ENCODE measurements around the gene FKRP.
A peak's percentile ranks its signal among the peaks of the same experiment; 100 is the strongest.

Gene FKRP

GRCh38 chr19:46789371-46789770, 43.5 kb downstream of the FKRP start:
- H3K4ac ChIP-seq (ENCODE audit: low read depth, low read length) = no peak overlapping the region
- H3K79me2 ChIP-seq (ENCODE audit: control insufficient read depth, insufficient read depth, low read length) = peaks cover 37% of the 10 kb centered on the region
- WGBS (ENCODE audit: extremely low coverage, insufficient coverage, low lambda C conversion rate) = no CpG with 5 or more reads among the region's 8 CpGs
- DNase-seq = no peak
- H3K4me3 ChIP-seq (ENCODE audit: low read length) = no peak overlapping the region
- no peak overlapping the region for H2BK15ac ChIP-seq (replicated peaks; ENCODE audit: low read depth)
- no peak overlapping the region for H3K4me2 ChIP-seq (ENCODE audit: low read length)
- no peak overlapping the region for H2BK5ac ChIP-seq (ENCODE audit: low read length)
- H3K27me3 ChIP-seq (ENCODE audit: insufficient read depth, low read length, poor library complexity) = no peaks in the 10 kb centered on the region
- no peak overlapping the region for H3K27ac ChIP-seq (ENCODE audit: low read depth, low read length)
- no peaks in the 10 kb centered on the region for H3K79me1 ChIP-seq (ENCODE audit: low read length)
- H3K56ac ChIP-seq (ENCODE audit: low read length) = peak overlapping the region; percentile 17
- H4K5ac ChIP-seq (ENCODE audit: low read length) = no peak overlapping the region
- H3K9ac ChIP-seq (ENCODE audit: low read length) = no peak overlapping the region
- no peaks in the 10 kb centered on the region for H3K4me1 ChIP-seq (ENCODE audit: control insufficient read depth, low read depth, low read length)
- H4K8ac ChIP-seq (ENCODE audit: low read depth, low read length) = no peak overlapping the region
- no peak overlapping the region for H3K18ac ChIP-seq (ENCODE audit: low read length)
- no peak overlapping the region for H2AK5ac ChIP-seq (ENCODE audit: low read length)
- no peak overlapping the region for H3K23ac ChIP-seq (ENCODE audit: low read length)
- H2BK120ac ChIP-seq (ENCODE audit: low read depth, low read length) = no peak overlapping the region
- H3K36me3 ChIP-seq (ENCODE audit: control insufficient read depth, insufficient read depth, low read length) = no peaks in the 10 kb centered on the region

- H3K4me2 ChIP-seq (ENCODE audit: low read length) = no peak overlapping the region
- H3K27me3 ChIP-seq (ENCODE audit: insufficient read depth, low read length, poor library complexity) = no peaks in the 10 kb centered on the region
- DNase-seq = peak; percentile 51
- no peak overlapping the region for H2AK5ac ChIP-seq (ENCODE audit: low read length)
- no peak overlapping the region for H4K5ac ChIP-seq (ENCODE audit: low read length)
- H3K27ac ChIP-seq (ENCODE audit: low read depth, low read length) = no peak overlapping the region
- H3K79me2 ChIP-seq (ENCODE audit: control insufficient read depth, insufficient read depth, low read length) = peaks cover 14% of the 10 kb centered on the region
- no peak overlapping the region for H2BK15ac ChIP-seq (replicated peaks; ENCODE audit: low read depth)
- H2BK120ac ChIP-seq (ENCODE audit: low read depth, low read length) = no peak overlapping the region
- H3K56ac ChIP-seq (ENCODE audit: low read length) = no peak overlapping the region
- WGBS (ENCODE audit: extremely low coverage, insufficient coverage, low lambda C conversion rate) = no CpG with 5 or more reads among the region's 5 CpGs
- no peaks in the 10 kb centered on the region for H3K4me1 ChIP-seq (ENCODE audit: control insufficient read depth, low read depth, low read length)
- H3K9ac ChIP-seq (ENCODE audit: low read length) = no peak overlapping the region
- H3K79me1 ChIP-seq (ENCODE audit: low read length) = no peaks in the 10 kb centered on the region
- H4K8ac ChIP-seq (ENCODE audit: low read depth, low read length) = no peak overlapping the region
- no peaks in the 10 kb centered on the region for H3K36me3 ChIP-seq (ENCODE audit: control insufficient read depth, insufficient read depth, low read length)
- no peak overlapping the region for H3K4ac ChIP-seq (ENCODE audit: low read depth, low read length)
- no peak overlapping the region for H3K4me3 ChIP-seq (ENCODE audit: low read length)
- no peak overlapping the region for H2BK5ac ChIP-seq (ENCODE audit: low read length)
- H3K18ac ChIP-seq (ENCODE audit: low read length) = no peak overlapping the region
- H3K23ac ChIP-seq (ENCODE audit: low read length) = no peak overlapping the region
Observed at GRCh38 chr19:46791944-46792343, 46.1 kb downstream of the FKRP start.

- no peak overlapping the region for H2BK120ac ChIP-seq (ENCODE audit: low read depth, low read length)
- no peaks in the 10 kb centered on the region for H3K27me3 ChIP-seq (ENCODE audit: insufficient read depth, low read length, poor library complexity)
- H3K27ac ChIP-seq (ENCODE audit: low read depth, low read length) = no peak overlapping the region
- H3K56ac ChIP-seq (ENCODE audit: low read length) = no peak overlapping the region
- no peak for DNase-seq
- no peak overlapping the region for H3K9ac ChIP-seq (ENCODE audit: low read length)
- H3K4me3 ChIP-seq (ENCODE audit: low read length) = no peak overlapping the region
- H3K4ac ChIP-seq (ENCODE audit: low read depth, low read length) = no peak overlapping the region
- no peaks in the 10 kb centered on the region for H3K4me1 ChIP-seq (ENCODE audit: control insufficient read depth, low read depth, low read length)
- no peak overlapping the region for H2BK15ac ChIP-seq (replicated peaks; ENCODE audit: low read depth)
- no CpG with 5 or more reads among the region's 1 CpG for WGBS (ENCODE audit: extremely low coverage, insufficient coverage, low lambda C conversion rate)
- H3K23ac ChIP-seq (ENCODE audit: low read length) = no peak overlapping the region
- no peaks in the 10 kb centered on the region for H3K79me1 ChIP-seq (ENCODE audit: low read length)
- no peak overlapping the region for H4K8ac ChIP-seq (ENCODE audit: low read depth, low read length)
- H3K18ac ChIP-seq (ENCODE audit: low read length) = no peak overlapping the region
- H3K36me3 ChIP-seq (ENCODE audit: control insufficient read depth, insufficient read depth, low read length) = no peaks in the 10 kb centered on the region
- no peak overlapping the region for H4K5ac ChIP-seq (ENCODE audit: low read length)
- no peak overlapping the region for H2BK5ac ChIP-seq (ENCODE audit: low read length)
- no peaks in the 10 kb centered on the region for H3K79me2 ChIP-seq (ENCODE audit: control insufficient read depth, insufficient read depth, low read length)
- H3K4me2 ChIP-seq (ENCODE audit: low read length) = no peak overlapping the region
- no peak overlapping the region for H2AK5ac ChIP-seq (ENCODE audit: low read length)
Observed at GRCh38 chr19:46797881-46798280, 52.0 kb downstream of the FKRP start.

GRCh38 chr19:46798713-46799112, 52.9 kb downstream of the FKRP start:
- no peaks in the 10 kb centered on the region for H3K36me3 ChIP-seq (ENCODE audit: control insufficient read depth, insufficient read depth, low read length)
- no peaks in the 10 kb centered on the region for H3K4me1 ChIP-seq (ENCODE audit: control insufficient read depth, low read depth, low read length)
- no peaks in the 10 kb centered on the region for H3K27me3 ChIP-seq (ENCODE audit: insufficient read depth, low read length, poor library complexity)
- H3K9ac ChIP-seq (ENCODE audit: low read length) = no peak overlapping the region
- H2BK15ac ChIP-seq (replicated peaks; ENCODE audit: low read depth) = no peak overlapping the region
- no peak overlapping the region for H2BK5ac ChIP-seq (ENCODE audit: low read length)
- H4K8ac ChIP-seq (ENCODE audit: low read depth, low read length) = no peak overlapping the region
- no peak overlapping the region for H3K4me3 ChIP-seq (ENCODE audit: low read length)
- DNase-seq = no peak
- no peak overlapping the region for H3K4me2 ChIP-seq (ENCODE audit: low read length)
- H3K18ac ChIP-seq (ENCODE audit: low read length) = no peak overlapping the region
- no peak overlapping the region for H2AK5ac ChIP-seq (ENCODE audit: low read length)
- no peak overlapping the region for H3K27ac ChIP-seq (ENCODE audit: low read depth, low read length)
- no peaks in the 10 kb centered on the region for H3K79me2 ChIP-seq (ENCODE audit: control insufficient read depth, insufficient read depth, low read length)
- no peak overlapping the region for H3K56ac ChIP-seq (ENCODE audit: low read length)
- no peak overlapping the region for H2BK120ac ChIP-seq (ENCODE audit: low read depth, low read length)
- H4K5ac ChIP-seq (ENCODE audit: low read length) = no peak overlapping the region
- no peaks in the 10 kb centered on the region for H3K79me1 ChIP-seq (ENCODE audit: low read length)
- no CpG with 5 or more reads among the region's 2 CpGs for WGBS (ENCODE audit: extremely low coverage, insufficient coverage, low lambda C conversion rate)
- H3K4ac ChIP-seq (ENCODE audit: low read depth, low read length) = no peak overlapping the region
- H3K23ac ChIP-seq (ENCODE audit: low read length) = no peak overlapping the region

GRCh38 chr19:46802152-46802551, 56.3 kb downstream of the FKRP start:
- Histone ChIP-seq H2BK5ac (ENCODE audit: low read length) (no peak overlapping the region), H3K9ac (ENCODE audit: low read length) (no peak overlapping the region), H3K36me3 (ENCODE audit: control insufficient read depth, insufficient read depth, low read length) (no peaks in the 10 kb centered on the region), H2BK120ac (ENCODE audit: low read depth, low read length) (no peak overlapping the region), H3K4me2 (ENCODE audit: low read length) (no peak overlapping the region), H2BK15ac (replicated peaks; ENCODE audit: low read depth) (no peak overlapping the region), H3K79me2 (ENCODE audit: control insufficient read depth, insufficient read depth, low read length) (no peaks in the 10 kb centered on the region), H3K27ac (ENCODE audit: low read depth, low read length) (no peak overlapping the region), H3K79me1 (ENCODE audit: low read length) (no peaks in the 10 kb centered on the region), H3K4me3 (ENCODE audit: low read length) (no peak overlapping the region), H3K23ac (ENCODE audit: low read length) (no peak overlapping the region), H3K18ac (ENCODE audit: low read length) (no peak overlapping the region), H4K5ac (ENCODE audit: low read length) (no peak overlapping the region), H4K8ac (ENCODE audit: low read depth, low read length) (no peak overlapping the region), H3K27me3 (ENCODE audit: insufficient read depth, low read length, poor library complexity) (no peaks in the 10 kb centered on the region), H3K56ac (ENCODE audit: low read length) (no peak overlapping the region), H3K4me1 (ENCODE audit: control insufficient read depth, low read depth, low read length) (no peaks in the 10 kb centered on the region), H3K4ac (ENCODE audit: low read depth, low read length) (no peak overlapping the region), H2AK5ac (ENCODE audit: low read length) (no peak overlapping the region)
- DNase-seq = no peak
- WGBS (ENCODE audit: extremely low coverage, insufficient coverage, low lambda C conversion rate) = no CpG with 5 or more reads among the region's 5 CpGs

- WGBS (ENCODE audit: extremely low coverage, insufficient coverage, low lambda C conversion rate) = no CpG with 5 or more reads among the region's 2 CpGs
- Histone ChIP-seq H3K79me1 (ENCODE audit: low read length) (no peaks in the 10 kb centered on the region), H2BK5ac (ENCODE audit: low read length) (no peak overlapping the region), H3K4me2 (ENCODE audit: low read length) (no peak overlapping the region), H2AK5ac (ENCODE audit: low read length) (no peak overlapping the region), H3K23ac (ENCODE audit: low read length) (no peak overlapping the region), H4K5ac (ENCODE audit: low read length) (no peak overlapping the region), H3K4ac (ENCODE audit: low read depth, low read length) (no peak overlapping the region), H3K9ac (ENCODE audit: low read length) (no peak overlapping the region), H3K79me2 (ENCODE audit: control insufficient read depth, insufficient read depth, low read length) (no peaks in the 10 kb centered on the region), H3K27me3 (ENCODE audit: insufficient read depth, low read length, poor library complexity) (no peaks in the 10 kb centered on the region), H2BK15ac (replicated peaks; ENCODE audit: low read depth) (no peak overlapping the region), H4K8ac (ENCODE audit: low read depth, low read length) (no peak overlapping the region), H3K56ac (ENCODE audit: low read length) (no peak overlapping the region), H3K4me3 (ENCODE audit: low read length) (no peak overlapping the region), H3K27ac (ENCODE audit: low read depth, low read length) (no peak overlapping the region), H2BK120ac (ENCODE audit: low read depth, low read length) (no peak overlapping the region), H3K18ac (ENCODE audit: low read length) (no peak overlapping the region), H3K36me3 (ENCODE audit: control insufficient read depth, insufficient read depth, low read length) (no peaks in the 10 kb centered on the region), H3K4me1 (ENCODE audit: control insufficient read depth, low read depth, low read length) (no peaks in the 10 kb centered on the region)
- peak; percentile 76 for DNase-seq
Observed at GRCh38 chr19:46803555-46803954, 57.7 kb downstream of the FKRP start.
